HL-60 (cell line): ENCODE data around the gene TUBA1B.

ENCODE experiments used
- DNase-seq, 2 experiments: peaks; one replicate each; pipeline ENCODE4 v3.0.0-alpha.2; 2010 to 2020; ENCODE audit warnings: low read depth in 1 of 2, low spot score in 1 of 2
- H3K27ac ChIP-seq: fragments of 250-450 bp; sonication (Bioruptor Pico); replicated peaks from 2 replicates; pipeline ENCODE4 v1.5.1; 2020; ENCODE audit warnings: mild to moderate bottlenecking, moderate library complexity
- H3K27me3 ChIP-seq: fragments of 250-450 bp; sonication (Bioruptor Pico); 2 replicates; pipeline ENCODE4 v1.5.1; 2021; ENCODE audit warnings: mild to moderate bottlenecking, moderate library complexity; ENCODE audit not compliant: insufficient read depth, poor library complexity, severe bottlenecking
- H3K4me3 ChIP-seq: replicated peaks from 2 replicates; pipeline ENCODE4 v1.5.1; 2011; ENCODE audit warnings: mild to moderate bottlenecking, control low read depth, low read length; ENCODE audit not compliant: insufficient read depth
- GABPA ChIP-seq: IDR thresholded peaks from 2 replicates; pipeline ENCODE4 v1.6.1; 2012; ENCODE audit warnings: low read depth
- POLR2AphosphoS5 ChIP-seq: IDR thresholded peaks from 2 replicates; pipeline ENCODE4 v1.6.1; 2012; ENCODE audit warnings: low read depth
- SPI1 ChIP-seq: IDR thresholded peaks from 2 replicates; pipeline ENCODE4 v1.6.1; 2012; ENCODE audit warnings: low read depth, mild to moderate bottlenecking, borderline replicate concordance
- TF ChIP-seq, protein P1 (sequence below): IDR thresholded peaks from 2 replicates; pipeline ENCODE4 v1.6.1; 2012; ENCODE audit warnings: low read depth; ENCODE audit not compliant: insufficient replicate concordance
- TF ChIP-seq, protein P2 (sequence below): IDR thresholded peaks from one replicate; pipeline ENCODE4 v1.5.1; 2011; ENCODE audit warnings: low read length, control low read depth, inconsistent platforms; ENCODE audit not compliant: insufficient read depth

Gene TUBA1B

DNA sequence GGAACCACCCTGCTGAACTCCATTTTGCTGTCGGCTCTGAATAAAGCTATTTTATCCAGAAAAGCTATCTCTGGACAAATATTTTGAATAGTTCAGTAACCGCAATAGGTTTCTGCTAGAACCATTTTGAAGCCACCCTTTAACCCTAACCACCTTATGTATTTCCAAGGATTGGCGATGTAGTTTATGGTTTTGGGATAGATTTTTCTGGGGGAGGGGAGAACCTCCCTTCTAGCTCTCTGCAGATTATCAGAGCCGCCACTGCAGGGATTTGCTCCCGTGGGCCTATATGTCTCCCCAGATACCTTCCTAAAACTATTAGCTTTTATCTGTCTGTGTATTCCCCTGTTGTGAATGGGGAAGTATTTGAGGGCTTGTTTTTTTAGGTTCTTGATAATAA lies 1.8 kb upstream of the TUBA1B start:
- DNase-seq = no peak
- Histone ChIP-seq H3K27ac (peak overlapping the region; percentile 100), H3K27me3 (no peaks in the 10 kb centered on the region), H3K4me3 (peak overlapping the region; percentile 42)
- no peak for TF ChIP-seq POLR2AphosphoS5
- TF ChIP-seq, protein P1, sequence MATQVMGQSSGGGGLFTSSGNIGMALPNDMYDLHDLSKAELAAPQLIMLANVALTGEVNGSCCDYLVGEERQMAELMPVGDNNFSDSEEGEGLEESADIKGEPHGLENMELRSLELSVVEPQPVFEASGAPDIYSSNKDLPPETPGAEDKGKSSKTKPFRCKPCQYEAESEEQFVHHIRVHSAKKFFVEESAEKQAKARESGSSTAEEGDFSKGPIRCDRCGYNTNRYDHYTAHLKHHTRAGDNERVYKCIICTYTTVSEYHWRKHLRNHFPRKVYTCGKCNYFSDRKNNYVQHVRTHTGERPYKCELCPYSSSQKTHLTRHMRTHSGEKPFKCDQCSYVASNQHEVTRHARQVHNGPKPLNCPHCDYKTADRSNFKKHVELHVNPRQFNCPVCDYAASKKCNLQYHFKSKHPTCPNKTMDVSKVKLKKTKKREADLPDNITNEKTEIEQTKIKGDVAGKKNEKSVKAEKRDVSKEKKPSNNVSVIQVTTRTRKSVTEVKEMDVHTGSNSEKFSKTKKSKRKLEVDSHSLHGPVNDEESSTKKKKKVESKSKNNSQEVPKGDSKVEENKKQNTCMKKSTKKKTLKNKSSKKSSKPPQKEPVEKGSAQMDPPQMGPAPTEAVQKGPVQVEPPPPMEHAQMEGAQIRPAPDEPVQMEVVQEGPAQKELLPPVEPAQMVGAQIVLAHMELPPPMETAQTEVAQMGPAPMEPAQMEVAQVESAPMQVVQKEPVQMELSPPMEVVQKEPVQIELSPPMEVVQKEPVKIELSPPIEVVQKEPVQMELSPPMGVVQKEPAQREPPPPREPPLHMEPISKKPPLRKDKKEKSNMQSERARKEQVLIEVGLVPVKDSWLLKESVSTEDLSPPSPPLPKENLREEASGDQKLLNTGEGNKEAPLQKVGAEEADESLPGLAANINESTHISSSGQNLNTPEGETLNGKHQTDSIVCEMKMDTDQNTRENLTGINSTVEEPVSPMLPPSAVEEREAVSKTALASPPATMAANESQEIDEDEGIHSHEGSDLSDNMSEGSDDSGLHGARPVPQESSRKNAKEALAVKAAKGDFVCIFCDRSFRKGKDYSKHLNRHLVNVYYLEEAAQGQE = no peak
- TF ChIP-seq, protein P2, sequence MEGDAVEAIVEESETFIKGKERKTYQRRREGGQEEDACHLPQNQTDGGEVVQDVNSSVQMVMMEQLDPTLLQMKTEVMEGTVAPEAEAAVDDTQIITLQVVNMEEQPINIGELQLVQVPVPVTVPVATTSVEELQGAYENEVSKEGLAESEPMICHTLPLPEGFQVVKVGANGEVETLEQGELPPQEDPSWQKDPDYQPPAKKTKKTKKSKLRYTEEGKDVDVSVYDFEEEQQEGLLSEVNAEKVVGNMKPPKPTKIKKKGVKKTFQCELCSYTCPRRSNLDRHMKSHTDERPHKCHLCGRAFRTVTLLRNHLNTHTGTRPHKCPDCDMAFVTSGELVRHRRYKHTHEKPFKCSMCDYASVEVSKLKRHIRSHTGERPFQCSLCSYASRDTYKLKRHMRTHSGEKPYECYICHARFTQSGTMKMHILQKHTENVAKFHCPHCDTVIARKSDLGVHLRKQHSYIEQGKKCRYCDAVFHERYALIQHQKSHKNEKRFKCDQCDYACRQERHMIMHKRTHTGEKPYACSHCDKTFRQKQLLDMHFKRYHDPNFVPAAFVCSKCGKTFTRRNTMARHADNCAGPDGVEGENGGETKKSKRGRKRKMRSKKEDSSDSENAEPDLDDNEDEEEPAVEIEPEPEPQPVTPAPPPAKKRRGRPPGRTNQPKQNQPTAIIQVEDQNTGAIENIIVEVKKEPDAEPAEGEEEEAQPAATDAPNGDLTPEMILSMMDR = no peak
- no peak for TF ChIP-seq GABPA
- no peak for TF ChIP-seq SPI1

DNA sequence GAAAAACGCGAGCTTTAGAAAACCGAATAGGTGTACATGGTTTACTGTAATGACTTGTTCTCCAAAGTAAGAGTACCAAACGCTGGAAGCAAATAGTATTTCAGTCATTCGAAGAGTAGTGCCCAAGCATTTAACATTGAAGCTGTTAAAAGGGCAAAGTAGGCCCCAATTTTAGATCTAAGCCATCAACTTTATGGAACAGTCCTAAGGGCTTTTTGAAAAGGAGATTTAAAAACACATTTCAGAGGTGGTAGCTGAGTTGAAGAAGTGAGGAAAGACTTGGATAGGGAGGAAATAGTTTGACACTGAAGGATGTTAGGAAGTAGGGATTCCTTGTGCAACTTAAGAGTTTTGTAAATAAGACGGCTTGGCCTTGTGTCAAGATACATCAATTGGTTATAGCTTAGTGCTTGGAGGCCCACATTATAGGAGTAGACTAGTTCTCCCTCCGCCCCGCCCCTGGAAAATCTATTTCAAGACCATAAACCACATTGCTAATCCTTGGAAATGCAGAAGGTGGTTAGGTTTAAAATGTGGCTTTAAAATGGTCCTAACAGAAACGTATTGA lies 783 bp upstream of the TUBA1B start:
- DNase-seq = peak in 1 of 2 experiments; percentile 55
- H3K4me3 ChIP-seq = peak overlapping the region; percentile 42
- H3K27me3 ChIP-seq = no peaks in the 10 kb centered on the region
- H3K27ac ChIP-seq = peak overlapping the region; percentile 100
- TF ChIP-seq SPI1 (no peak), POLR2AphosphoS5 (no peak), GABPA (no peak)
- TF ChIP-seq, protein P2 = no peak
- TF ChIP-seq, protein P1 = no peak

DNA sequence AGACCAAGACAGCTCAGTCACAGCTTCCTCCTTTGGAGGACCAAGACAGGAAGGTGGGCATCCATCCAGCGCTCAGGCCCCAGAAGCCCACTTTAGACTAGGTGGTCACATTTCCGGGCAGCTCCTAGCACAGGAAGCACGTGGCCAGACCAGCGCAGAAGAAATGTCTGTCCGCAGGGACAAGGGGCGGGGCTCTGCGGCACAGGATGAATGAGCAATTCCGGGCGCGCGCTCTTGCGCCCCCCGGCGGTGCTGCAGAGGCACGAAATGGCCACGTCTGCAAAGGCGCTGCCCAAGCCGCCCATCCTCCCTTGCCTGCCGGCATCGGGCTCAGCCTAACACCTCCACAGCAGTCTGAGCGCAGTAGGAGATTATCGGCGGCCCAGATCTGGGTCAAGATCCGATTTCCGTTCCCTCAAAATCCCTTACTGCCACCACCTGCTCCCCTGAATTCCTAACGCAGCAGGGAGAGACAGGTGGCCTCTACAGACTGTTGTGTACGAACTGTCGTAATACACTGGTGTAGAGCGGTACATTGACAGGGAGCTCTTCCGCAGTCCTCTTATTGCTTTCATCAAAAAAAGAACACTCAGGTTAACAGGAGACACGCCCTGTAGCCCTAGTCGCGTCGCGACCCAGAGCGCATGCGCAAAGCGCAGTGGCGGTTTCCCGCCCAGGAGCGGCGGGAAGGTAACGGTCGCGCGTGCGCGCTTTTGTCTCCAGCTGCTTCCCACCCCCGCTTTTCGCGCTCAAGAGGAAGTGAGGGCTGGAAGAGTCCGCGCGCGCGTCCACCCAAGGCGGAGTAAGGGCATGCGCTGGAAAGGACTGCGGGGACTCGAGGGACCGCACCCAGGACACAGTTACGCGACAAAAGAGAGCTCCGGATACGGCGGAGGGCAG lies 794 bp downstream of the TUBA1B start:
- peak; percentile 90 to 95 for DNase-seq
- peak overlapping the region; percentile 100 for H3K27ac ChIP-seq
- peak overlapping the region; percentile 82 for H3K4me3 ChIP-seq
- no peaks in the 10 kb centered on the region for H3K27me3 ChIP-seq
- TF ChIP-seq GABPA = 0 out of 2 replicates have a peak, but pooled peaks have one; percentile 40
- peak; percentile 92 for TF ChIP-seq SPI1
- TF ChIP-seq, protein P2 = peak; percentile 81
- peak; percentile 88 for TF ChIP-seq POLR2AphosphoS5
- TF ChIP-seq, protein P1 = no peak
